HepG2 (cell line): ENCODE data around the gene RBM28. TPM values are rescaled to one million over a fixed set of nuclear protein-coding genes. Genes with fewer than 3 reads are reported as not detected.
A peak's percentile ranks its signal among the peaks of the same experiment; 100 is the strongest.

Source experiments
- BHLHE40 ChIP-seq: IDR thresholded peaks from 2 replicates; pipeline ENCODE4 v1.6.1; 2011; ENCODE audit warnings: low read length, improper control_type of control experiment
- FOSL1 ChIP-seq: sonication (generic); formaldehyde crosslinking; IDR thresholded peaks from 2 replicates; pipeline ENCODE4 v1.9.0; 2021; ENCODE audit warnings: missing genetic modification reagents, borderline replicate concordance
- GATA4 ChIP-seq: sonication (generic); IDR thresholded peaks from 2 replicates; pipeline ENCODE4 v1.6.1; 2016; ENCODE audit warnings: antibody characterized with exemption, low read depth, borderline replicate concordance
- HDAC1 ChIP-seq: sonication (generic); formaldehyde crosslinking; IDR thresholded peaks from 2 replicates; pipeline ENCODE4 v1.5.1; 2020; ENCODE audit warnings: mild to moderate bottlenecking, missing genetic modification reagents
- HNF4A ChIP-seq: sonication (generic); formaldehyde crosslinking; IDR thresholded peaks from 2 replicates; pipeline ENCODE4 v1.4.0; 2020; ENCODE audit warnings: missing genetic modification reagents
- MYPOP ChIP-seq: sonication (generic); formaldehyde crosslinking; IDR thresholded peaks from 2 replicates; pipeline ENCODE4 v1.8.1; 2023; ENCODE audit warnings: mild to moderate bottlenecking, moderate library complexity, missing genetic modification reagents
- NCOR1 ChIP-seq: fragments of 200-600 bp; sonication (generic); IDR thresholded peaks from 2 replicates; pipeline ENCODE4 v1.7.0; 2017; ENCODE audit warnings: antibody characterized with exemption, low read length, borderline replicate concordance
- ZNF512B ChIP-seq: sonication (generic); formaldehyde crosslinking; IDR thresholded peaks from 2 replicates; pipeline ENCODE4 v1.5.1; 2020; ENCODE audit warnings: missing genetic modification reagents, mild to moderate bottlenecking, borderline replicate concordance
- ZNF564 ChIP-seq: sonication (generic); formaldehyde crosslinking; IDR thresholded peaks from 2 replicates; pipeline ENCODE4 v1.8.1; 2023; ENCODE audit warnings: mild to moderate bottlenecking, missing genetic modification reagents
- ZNF75D ChIP-seq: sonication (generic); formaldehyde crosslinking; IDR thresholded peaks from 2 replicates; pipeline ENCODE4 v1.8.1; 2023; ENCODE audit warnings: missing genetic modification reagents, mild to moderate bottlenecking, borderline replicate concordance
- polyA plus RNA-seq, 8 experiments: library from polyadenylated mRNA; depleted of rRNA in 3 of 8; stranded (reverse) in 7 of 8; unstranded in 1 of 8; fragments of >200 nt; fragmentation: Illumina TruSeq in 4 of 8; extraction: Trizol in 4 of 8; gene quantifications; 2 replicates each; pipeline versions ENCODE4 v1.2.1 to v1.2.3, GENCODE V29; 2011 to 2016; ENCODE audit warnings: low read depth in 4 of 8, missing spikeins in 1 of 8, mixed read lengths in 1 of 8; ENCODE audit not compliant: insufficient read depth in 1 of 8
- total RNA-seq, 5 experiments: library from RNA; depleted of rRNA; stranded (reverse); fragments of >200 nt; fragmentation: Illumina TruSeq; extraction: Trizol; gene quantifications; 2 replicates each; pipeline ENCODE4 v1.2.3, GENCODE V29; 2016; ENCODE audit warnings: low read depth in 1 of 5
- TF ChIP-seq, protein P1 (sequence below): sonication (generic); formaldehyde crosslinking; IDR thresholded peaks from 2 replicates; pipeline ENCODE4 v1.5.1; 2020; ENCODE audit warnings: mild to moderate bottlenecking, missing genetic modification reagents, borderline replicate concordance
- TF ChIP-seq, protein P2 (sequence below): sonication (generic); formaldehyde crosslinking; IDR thresholded peaks from 2 replicates; pipeline ENCODE4; 2020; ENCODE audit warnings: missing genetic modification reagents, mild to moderate bottlenecking, borderline replicate concordance
- TF ChIP-seq, protein P3 (sequence below): sonication (generic); formaldehyde crosslinking; IDR thresholded peaks from 2 replicates; pipeline ENCODE4 v1.4.0; 2020; ENCODE audit warnings: mild to moderate bottlenecking, missing genetic modification reagents

Gene RBM28
- total and polyA plus RNA-seq, 2 of the 13 experiments (the other 11 are each of a cell fraction or from before 2014, with no cell fraction given): 20.5 to 49.0 TPM

- TF ChIP-seq ZNF512B (CRISPR knock-in tag) (no peak), HDAC1 (CRISPR knock-in tag) (peak; percentile 52; the same call in 1 of the 2 replicates), GATA4 (no peak), MYPOP (CRISPR knock-in tag) (no peak), BHLHE40 (no peak), ZNF75D (no peak), HNF4A (CRISPR knock-in tag) (peak; percentile 94), ZNF564 (CRISPR knock-in tag) (no peak), FOSL1 (no peak), NCOR1 (peak; percentile 69; the same call in 1 of the 2 replicates)
- TF ChIP-seq, protein P1, sequence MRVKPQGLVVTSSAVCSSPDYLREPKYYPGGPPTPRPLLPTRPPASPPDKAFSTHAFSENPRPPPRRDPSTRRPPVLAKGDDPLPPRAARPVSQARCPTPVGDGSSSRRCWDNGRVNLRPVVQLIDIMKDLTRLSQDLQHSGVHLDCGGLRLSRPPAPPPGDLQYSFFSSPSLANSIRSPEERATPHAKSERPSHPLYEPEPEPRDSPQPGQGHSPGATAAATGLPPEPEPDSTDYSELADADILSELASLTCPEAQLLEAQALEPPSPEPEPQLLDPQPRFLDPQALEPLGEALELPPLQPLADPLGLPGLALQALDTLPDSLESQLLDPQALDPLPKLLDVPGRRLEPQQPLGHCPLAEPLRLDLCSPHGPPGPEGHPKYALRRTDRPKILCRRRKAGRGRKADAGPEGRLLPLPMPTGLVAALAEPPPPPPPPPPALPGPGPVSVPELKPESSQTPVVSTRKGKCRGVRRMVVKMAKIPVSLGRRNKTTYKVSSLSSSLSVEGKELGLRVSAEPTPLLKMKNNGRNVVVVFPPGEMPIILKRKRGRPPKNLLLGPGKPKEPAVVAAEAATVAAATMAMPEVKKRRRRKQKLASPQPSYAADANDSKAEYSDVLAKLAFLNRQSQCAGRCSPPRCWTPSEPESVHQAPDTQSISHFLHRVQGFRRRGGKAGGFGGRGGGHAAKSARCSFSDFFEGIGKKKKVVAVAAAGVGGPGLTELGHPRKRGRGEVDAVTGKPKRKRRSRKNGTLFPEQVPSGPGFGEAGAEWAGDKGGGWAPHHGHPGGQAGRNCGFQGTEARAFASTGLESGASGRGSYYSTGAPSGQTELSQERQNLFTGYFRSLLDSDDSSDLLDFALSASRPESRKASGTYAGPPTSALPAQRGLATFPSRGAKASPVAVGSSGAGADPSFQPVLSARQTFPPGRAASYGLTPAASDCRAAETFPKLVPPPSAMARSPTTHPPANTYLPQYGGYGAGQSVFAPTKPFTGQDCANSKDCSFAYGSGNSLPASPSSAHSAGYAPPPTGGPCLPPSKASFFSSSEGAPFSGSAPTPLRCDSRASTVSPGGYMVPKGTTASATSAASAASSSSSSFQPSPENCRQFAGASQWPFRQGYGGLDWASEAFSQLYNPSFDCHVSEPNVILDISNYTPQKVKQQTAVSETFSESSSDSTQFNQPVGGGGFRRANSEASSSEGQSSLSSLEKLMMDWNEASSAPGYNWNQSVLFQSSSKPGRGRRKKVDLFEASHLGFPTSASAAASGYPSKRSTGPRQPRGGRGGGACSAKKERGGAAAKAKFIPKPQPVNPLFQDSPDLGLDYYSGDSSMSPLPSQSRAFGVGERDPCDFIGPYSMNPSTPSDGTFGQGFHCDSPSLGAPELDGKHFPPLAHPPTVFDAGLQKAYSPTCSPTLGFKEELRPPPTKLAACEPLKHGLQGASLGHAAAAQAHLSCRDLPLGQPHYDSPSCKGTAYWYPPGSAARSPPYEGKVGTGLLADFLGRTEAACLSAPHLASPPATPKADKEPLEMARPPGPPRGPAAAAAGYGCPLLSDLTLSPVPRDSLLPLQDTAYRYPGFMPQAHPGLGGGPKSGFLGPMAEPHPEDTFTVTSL (CRISPR knock-in tag): 0 out of 2 replicates have a peak, but pooled peaks have one; percentile 29
- TF ChIP-seq, protein P2, sequence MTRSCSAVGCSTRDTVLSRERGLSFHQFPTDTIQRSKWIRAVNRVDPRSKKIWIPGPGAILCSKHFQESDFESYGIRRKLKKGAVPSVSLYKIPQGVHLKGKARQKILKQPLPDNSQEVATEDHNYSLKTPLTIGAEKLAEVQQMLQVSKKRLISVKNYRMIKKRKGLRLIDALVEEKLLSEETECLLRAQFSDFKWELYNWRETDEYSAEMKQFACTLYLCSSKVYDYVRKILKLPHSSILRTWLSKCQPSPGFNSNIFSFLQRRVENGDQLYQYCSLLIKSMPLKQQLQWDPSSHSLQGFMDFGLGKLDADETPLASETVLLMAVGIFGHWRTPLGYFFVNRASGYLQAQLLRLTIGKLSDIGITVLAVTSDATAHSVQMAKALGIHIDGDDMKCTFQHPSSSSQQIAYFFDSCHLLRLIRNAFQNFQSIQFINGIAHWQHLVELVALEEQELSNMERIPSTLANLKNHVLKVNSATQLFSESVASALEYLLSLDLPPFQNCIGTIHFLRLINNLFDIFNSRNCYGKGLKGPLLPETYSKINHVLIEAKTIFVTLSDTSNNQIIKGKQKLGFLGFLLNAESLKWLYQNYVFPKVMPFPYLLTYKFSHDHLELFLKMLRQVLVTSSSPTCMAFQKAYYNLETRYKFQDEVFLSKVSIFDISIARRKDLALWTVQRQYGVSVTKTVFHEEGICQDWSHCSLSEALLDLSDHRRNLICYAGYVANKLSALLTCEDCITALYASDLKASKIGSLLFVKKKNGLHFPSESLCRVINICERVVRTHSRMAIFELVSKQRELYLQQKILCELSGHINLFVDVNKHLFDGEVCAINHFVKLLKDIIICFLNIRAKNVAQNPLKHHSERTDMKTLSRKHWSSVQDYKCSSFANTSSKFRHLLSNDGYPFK: no peak
- TF ChIP-seq, protein P3, sequence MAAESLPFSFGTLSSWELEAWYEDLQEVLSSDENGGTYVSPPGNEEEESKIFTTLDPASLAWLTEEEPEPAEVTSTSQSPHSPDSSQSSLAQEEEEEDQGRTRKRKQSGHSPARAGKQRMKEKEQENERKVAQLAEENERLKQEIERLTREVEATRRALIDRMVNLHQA (CRISPR knock-in tag): no peak
Measured at GRCh38 chr7:128274884-128275603, 68.7 kb downstream of the RBM28 start (continued).
